ENCODE results near the gene NME5. TPM values are rescaled to one million over a fixed set of nuclear protein-coding genes. Genes with fewer than 3 reads are reported as not detected.

Gene NME5
- total and polyA plus RNA-seq, 3 donors from 2014 or later = 22.4 to 129 (median 35.1) TPM

- H3K4me1 ChIP-seq = no peaks in the 10 kb centered on the region
- H3K36me3 ChIP-seq (ENCODE audit: low read depth, missing control alignments) = no peaks in the 10 kb centered on the region
- H3K4me3 ChIP-seq = no peak overlapping the region
- no peak for DNase-seq
- H3K9me3 ChIP-seq = no peaks in the 10 kb centered on the region
- H3K27ac ChIP-seq = no peak overlapping the region
- intact Hi-C loops (cut with DNase I; ENCODE audit: low total_unique reads) = no loop called here
- TF ChIP-seq POLR2A (IDR thresholded peaks at IDR 0.05) (no peak), CTCF (IDR thresholded peaks at IDR 0.05) (no peak)
- 75 to 76% methylated on average over 1 of the region's 1 CpG for WGBS, 2 donors
- H3K27me3 ChIP-seq = no peaks in the 10 kb centered on the region
These were observed 46.2 kb downstream of the NME5 start for GRCh38 chr5:138093036-138093435.

- no peaks in the 10 kb centered on the region for H3K27me3 ChIP-seq
- no peak for TF ChIP-seq POLR2A (IDR thresholded peaks at IDR 0.05)
- TF ChIP-seq CTCF (IDR thresholded peaks at IDR 0.05) = no peak
- no peak overlapping the region for H3K27ac ChIP-seq
- H3K9me3 ChIP-seq = no peaks in the 10 kb centered on the region
- no peaks in the 10 kb centered on the region for H3K36me3 ChIP-seq (ENCODE audit: low read depth, missing control alignments)
- intact Hi-C loops (cut with DNase I; ENCODE audit: low total_unique reads) = no loop called here
- 85 to 90% methylated on average over 1 of the region's 1 CpG for WGBS, 2 donors
- no peaks in the 10 kb centered on the region for H3K4me1 ChIP-seq
- no peak for DNase-seq
- H3K4me3 ChIP-seq = no peak overlapping the region
These were observed 46.9 kb downstream of the NME5 start for GRCh38 chr5:138092301-138092700.

GRCh38 chr5:138091685-138092084, 47.5 kb downstream of the NME5 start:
- no peak for DNase-seq
- no peak overlapping the region for H3K4me3 ChIP-seq
- no peaks in the 10 kb centered on the region for H3K9me3 ChIP-seq
- no peaks in the 10 kb centered on the region for H3K27me3 ChIP-seq
- no peak overlapping the region for H3K27ac ChIP-seq
- intact Hi-C loops (cut with DNase I; ENCODE audit: low total_unique reads) = no loop called here
- no peaks in the 10 kb centered on the region for H3K4me1 ChIP-seq
- WGBS, 2 donors = 87 to 94% methylated on average over 4 of the region's 4 CpGs
- no peak for TF ChIP-seq CTCF (IDR thresholded peaks at IDR 0.05)
- no peak for TF ChIP-seq POLR2A (IDR thresholded peaks at IDR 0.05)
- no peaks in the 10 kb centered on the region for H3K36me3 ChIP-seq (ENCODE audit: low read depth, missing control alignments)

- no peaks in the 10 kb centered on the region for H3K27me3 ChIP-seq
- no peak within 1 kb of the TSS for H3K27ac ChIP-seq
- no peaks in the 10 kb centered on the region for H3K4me1 ChIP-seq
- no peaks in the 10 kb centered on the region for H3K36me3 ChIP-seq (ENCODE audit: low read depth, missing control alignments)
- 88 to 94% methylated on average over 5 of the region's 5 CpGs for WGBS, 2 donors
- H3K4me3 ChIP-seq = no peak within 1 kb of the TSS
- no peaks in the 10 kb centered on the region for H3K9me3 ChIP-seq
- no peak for DNase-seq
- no peak for TF ChIP-seq CTCF (IDR thresholded peaks at IDR 0.05)
- intact Hi-C loops (cut with DNase I; ENCODE audit: low total_unique reads) = loop anchor here (10.0 kb wide), 1 partner anchor 51 kb away; the partner anchor contains the start of gene NME5
These were observed 55.5 kb downstream of the NME5 start, which contains the start of gene WNT8A for GRCh38 chr5:138083702-138084101. TSS of gene WNT8A (plus strand) at chr5:138084033. CDS start at chr5:138084128, 95 bp downstream.

- 85 to 91% methylated on average over 4 of the region's 4 CpGs for WGBS, 2 donors
- no peak overlapping the region for H3K4me3 ChIP-seq
- TF ChIP-seq POLR2A (IDR thresholded peaks at IDR 0.05) (no peak), CTCF (IDR thresholded peaks at IDR 0.05) (no peak)
- no peaks in the 10 kb centered on the region for H3K9me3 ChIP-seq
- DNase-seq = no peak
- H3K36me3 ChIP-seq (ENCODE audit: low read depth, missing control alignments) = no peaks in the 10 kb centered on the region
- no peaks in the 10 kb centered on the region for H3K4me1 ChIP-seq
- H3K27me3 ChIP-seq = no peaks in the 10 kb centered on the region
- intact Hi-C loops (cut with DNase I; ENCODE audit: low total_unique reads) = loop anchor here (10.0 kb wide), 1 partner anchor 53 kb away; the partner anchor contains the start of gene NME5
- H3K27ac ChIP-seq = no peak overlapping the region
These were observed 57.2 kb downstream of the NME5 start for GRCh38 chr5:138082033-138082432.

All from testis (tissue), 3 donors.